Jurkat, Clone E6-1 (cell line): ENCODE measurements around the gene CTAG2.
"Not testable (repeated sequence)": the region's sequence is repeated elsewhere in the genome, so short reads cannot be mapped to it uniquely, and the experiment has no call there.

Source experiments
- DNase-seq: peaks from one replicate; pipeline ENCODE4 v3.0.0-alpha.2; 2011; ENCODE audit warnings: low read depth, low spot score
- H3K4me3 ChIP-seq: 2 replicates; pipeline ENCODE4 v1.5.1; 2011; ENCODE audit warnings: mild to moderate bottlenecking, low read length, control low read depth, moderate library complexity

CTAG2 gene

GRCh38 chrX:154650221-154650510, 3.2 kb downstream of the CTAG2 start:
- H3K4me3 ChIP-seq: no peak overlapping the region
- DNase-seq: no peak

DNA sequence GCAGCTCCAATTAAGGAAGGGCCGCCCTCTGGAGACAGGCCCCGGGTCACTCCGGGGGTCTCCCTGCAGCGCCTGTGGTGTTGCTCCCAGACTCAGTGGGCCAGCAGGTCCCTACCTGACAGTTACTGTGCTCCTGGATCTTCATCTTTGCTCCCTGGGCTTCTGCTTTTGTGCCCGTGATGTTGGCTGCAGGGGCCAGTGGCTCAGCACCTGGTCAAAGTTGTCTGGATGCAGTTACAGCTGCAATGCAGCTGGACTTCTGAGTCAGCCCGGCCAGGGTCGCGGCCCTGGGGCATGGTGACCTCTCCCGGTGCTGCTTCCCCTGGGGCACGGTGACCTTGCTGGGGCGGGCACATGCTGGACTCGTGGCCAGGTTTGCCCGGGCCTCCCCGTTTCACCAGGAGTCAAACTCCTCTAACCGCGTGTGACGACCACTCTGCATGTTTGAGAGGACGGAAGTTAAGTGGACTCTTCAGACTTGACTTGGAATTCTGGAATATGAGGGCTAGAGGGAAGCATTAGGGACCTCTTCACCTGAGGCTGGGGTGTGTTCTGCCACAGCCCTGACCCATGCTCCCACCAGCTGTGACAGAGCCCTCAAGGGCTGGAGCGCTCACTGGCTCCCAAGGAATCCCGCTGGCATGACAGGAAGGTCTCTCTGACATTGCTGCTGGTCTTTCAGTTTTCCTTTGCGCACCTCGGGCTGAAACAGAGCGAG, 3.7 kb downstream of the CTAG2 start:
- no peak overlapping the region for H3K4me3 ChIP-seq
- no peak for DNase-seq

- DNase-seq: no peak
- H3K4me3 ChIP-seq: no peak overlapping the region
These were observed 4.4 kb downstream of the CTAG2 start for GRCh38 chrX:154648931-154649330.

- not testable (repeated sequence) for DNase-seq, H3K4me3 ChIP-seq
These were observed 7.5 kb downstream of the CTAG2 start for GRCh38 chrX:154645745-154646378.

DNA sequence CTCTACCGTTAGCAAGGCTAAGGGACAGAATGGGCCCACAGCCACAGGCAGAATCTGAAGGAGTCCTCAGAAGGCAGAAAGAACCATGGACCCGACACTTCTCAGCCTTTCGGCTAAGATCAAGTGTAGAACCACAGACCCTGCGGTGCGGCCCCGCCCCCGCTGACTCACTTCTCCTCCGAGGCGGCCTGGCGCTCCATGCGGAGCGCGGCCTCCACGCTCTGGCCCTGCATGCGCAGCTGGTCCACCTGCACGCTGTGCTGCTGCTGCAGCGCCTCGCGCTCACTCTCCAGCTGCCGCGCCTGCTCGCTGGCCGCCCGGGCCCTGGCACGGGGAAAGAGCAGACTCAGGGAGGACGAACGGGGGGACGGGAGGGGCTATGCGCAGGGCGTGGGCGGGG, 9.7 kb downstream of the CTAG2 start:
- not testable (repeated sequence) for H3K4me3 ChIP-seq, DNase-seq

DNA sequence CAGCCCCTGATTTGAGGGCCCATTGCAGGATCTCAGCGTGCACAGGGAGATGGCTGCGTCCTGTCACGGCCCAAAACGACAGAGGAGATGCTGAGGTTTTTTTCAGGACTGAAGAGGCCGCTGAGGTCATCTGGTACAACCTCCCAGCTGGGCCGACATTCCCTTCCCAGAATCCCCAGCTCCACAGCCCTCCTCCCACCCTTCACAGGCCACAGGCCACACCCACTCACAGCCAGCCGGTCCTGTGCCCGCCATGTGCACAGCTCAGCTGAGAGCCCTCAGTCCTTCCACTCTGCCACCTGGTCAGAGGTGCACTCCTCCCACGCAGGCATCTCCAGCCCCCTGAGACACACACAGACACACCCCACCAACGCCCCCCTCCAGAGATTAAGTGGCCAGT, 11.6 kb downstream of the CTAG2 start:
- not testable (repeated sequence) for DNase-seq, H3K4me3 ChIP-seq

- DNase-seq, H3K4me3 ChIP-seq: not testable (repeated sequence)
These were observed 19.7 kb downstream of the CTAG2 start for GRCh38 chrX:154633661-154634060.

DNA sequence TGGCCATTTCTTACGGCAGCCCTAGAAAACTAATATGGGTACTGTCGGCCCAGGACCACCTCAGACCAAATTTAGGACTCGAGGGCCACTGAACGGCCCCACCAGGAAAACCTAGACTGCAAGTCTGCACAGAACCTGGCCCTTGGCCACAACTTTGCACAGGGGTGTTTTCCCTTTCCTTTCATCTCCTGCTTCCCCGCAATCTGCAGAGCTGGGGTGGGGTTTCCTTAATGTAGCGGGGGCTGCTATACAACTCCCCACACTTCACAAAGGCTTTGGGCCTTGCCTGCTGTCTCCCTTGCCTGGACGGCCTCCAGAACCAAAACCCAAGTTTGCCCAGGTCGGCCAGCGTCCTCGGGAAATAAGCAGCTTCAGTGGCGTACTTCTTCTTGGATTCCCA, 22.4 kb downstream of the CTAG2 start:
- DNase-seq, H3K4me3 ChIP-seq: not testable (repeated sequence)

- not testable (repeated sequence) for H3K4me3 ChIP-seq, DNase-seq
These were observed 24.4 kb downstream of the CTAG2 start for GRCh38 chrX:154628960-154629359.

- not testable (repeated sequence) for DNase-seq, H3K4me3 ChIP-seq
These were observed 32.5 kb downstream of the CTAG2 start for GRCh38 chrX:154620767-154621414.

DNA sequence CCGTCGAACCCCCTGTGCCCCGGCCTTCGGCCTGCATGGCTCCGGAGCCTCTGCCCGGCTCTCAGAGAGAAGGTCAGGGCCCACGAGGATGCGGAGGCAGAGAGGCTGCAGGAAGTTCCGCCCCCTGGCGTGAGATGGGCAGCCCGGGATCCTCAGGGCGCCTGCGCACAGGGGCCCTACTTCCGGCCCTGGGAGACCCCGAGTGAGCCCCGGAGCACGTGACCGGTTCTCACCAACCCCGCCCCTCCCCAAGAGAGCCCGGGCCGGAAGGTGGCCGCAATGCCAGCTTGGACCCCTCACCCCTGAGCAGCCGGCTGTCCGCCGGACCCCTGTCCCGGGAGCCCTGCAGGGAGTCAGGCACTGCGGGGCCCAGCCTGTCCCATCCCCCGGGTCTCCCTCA, 34.2 kb downstream of the CTAG2 start, which contains the start of gene CTAG1B:
CTAG1B (minus strand) TSS at position 101 of the 400 bp plus-strand sequence; CDS start at position 37, 64 bp downstream.
- H3K4me3 ChIP-seq, DNase-seq: not testable (repeated sequence)

- DNase-seq, H3K4me3 ChIP-seq: not testable (repeated sequence)
These were observed 39.8 kb downstream of the CTAG2 start for GRCh38 chrX:154613586-154613985.

DNA sequence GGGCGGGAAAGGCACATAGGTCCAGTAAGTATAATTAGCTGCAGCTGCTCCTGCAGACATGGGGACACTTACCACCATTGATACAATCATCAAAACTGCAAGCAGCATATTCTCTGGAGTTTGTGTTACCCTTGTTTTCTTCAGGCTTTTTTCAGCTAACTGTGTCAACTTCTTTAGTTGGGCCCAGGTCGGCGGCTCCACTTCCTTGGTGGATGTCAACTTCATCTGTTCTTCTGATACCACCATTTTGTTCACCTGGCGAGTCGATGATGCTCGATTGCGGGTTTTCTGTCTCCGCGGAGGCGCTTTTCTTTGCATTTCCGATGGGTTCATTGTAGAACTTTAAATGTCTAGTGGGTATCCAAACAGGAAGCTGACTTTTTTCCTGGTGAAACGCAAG, 42.2 kb downstream of the CTAG2 start:
- not testable (repeated sequence) for DNase-seq, H3K4me3 ChIP-seq

DNA sequence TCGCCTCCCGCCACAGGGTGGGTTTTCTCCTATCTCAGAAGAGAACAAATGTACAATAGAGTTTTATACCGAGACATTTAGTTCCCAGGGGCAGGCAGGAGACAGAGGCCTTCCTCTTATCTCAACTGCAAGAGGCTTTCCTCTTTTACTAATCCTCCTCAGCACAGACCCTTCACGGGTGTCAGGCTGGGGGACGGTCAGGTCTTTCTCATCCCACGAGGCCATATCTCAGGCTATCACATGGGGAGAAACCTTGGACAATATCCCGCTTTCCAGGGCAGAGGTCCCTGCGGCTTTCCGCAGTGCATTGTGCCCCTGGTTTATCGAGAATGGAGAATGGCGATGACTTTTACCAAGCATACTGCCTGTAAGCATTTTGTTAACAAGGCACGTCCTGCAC, 44.6 kb downstream of the CTAG2 start:
- DNase-seq, H3K4me3 ChIP-seq: not testable (repeated sequence)

DNA sequence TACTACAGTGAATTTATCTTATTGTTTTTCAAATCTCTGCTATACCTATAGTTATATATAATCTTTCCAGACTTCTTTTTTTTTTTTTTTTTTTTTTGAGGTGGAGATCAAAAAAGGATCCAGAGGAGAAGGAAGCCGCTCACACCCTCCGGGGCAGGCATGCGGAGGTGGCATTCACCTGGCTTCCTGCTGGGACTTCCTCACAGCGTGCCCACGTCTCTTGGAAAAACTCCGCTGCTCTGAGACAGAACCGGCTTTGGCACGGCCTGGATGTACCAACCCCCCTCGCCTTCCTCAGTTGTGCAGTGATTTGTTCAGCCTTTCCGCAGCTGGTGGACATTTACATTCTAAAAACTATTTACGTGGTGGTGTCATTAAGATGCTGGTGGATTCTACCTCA, 45.4 kb downstream of the CTAG2 start:
- not testable (repeated sequence) for H3K4me3 ChIP-seq, DNase-seq

DNA sequence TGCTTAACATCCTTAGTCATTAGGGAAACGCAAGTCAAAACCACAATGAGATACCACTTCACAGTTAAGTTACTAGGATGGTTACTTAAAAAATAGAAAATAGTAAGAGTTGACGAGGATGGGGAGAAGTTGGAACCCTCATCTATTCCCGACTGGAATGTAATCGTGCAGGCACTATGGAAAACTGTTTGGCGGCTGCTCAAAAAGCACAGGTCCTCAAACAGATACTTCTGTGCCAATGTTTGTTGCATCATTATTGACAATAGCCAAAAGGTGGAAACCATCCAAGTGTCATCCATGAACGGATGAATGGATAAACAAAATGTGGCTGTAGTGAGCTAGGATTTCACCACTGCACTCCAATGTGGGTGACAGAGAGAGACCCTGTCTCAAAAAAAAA, 46.0 kb downstream of the CTAG2 start:
- no peak for DNase-seq
- no peak overlapping the region for H3K4me3 ChIP-seq

DNA sequence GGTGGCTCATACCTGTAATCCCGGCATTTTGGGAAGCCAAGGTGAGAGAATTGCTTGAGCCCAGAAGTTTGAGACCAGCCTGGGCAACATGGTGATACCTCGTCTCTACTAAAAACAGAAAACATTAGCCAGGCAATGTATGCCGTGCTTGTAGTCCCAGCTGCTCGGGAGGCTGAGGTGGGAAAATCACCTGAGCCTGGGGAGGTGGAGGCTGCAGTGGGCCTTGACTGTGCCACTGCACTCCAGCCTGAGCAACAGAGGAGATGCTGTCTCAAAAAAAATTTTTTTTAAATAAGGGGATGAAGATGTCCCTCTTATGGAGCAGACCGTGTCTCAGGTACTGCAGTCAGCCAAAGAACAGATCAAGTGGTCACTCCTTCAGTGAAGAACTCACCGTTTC, 47.8 kb downstream of the CTAG2 start:
- H3K4me3 ChIP-seq: no peak overlapping the region
- DNase-seq: no peak

- no peak overlapping the region for H3K4me3 ChIP-seq
- no peak for DNase-seq
These were observed 49.6 kb downstream of the CTAG2 start for GRCh38 chrX:154603438-154604430.

- DNase-seq: no peak
These were observed 50.5 kb downstream of the CTAG2 start for GRCh38 chrX:154602766-154603437.

More at GRCh38 chrX:154602766-154603437, 50.5 kb downstream of the CTAG2 start:
- H3K4me3 ChIP-seq: no peak overlapping the region
